ENCODE data around the gene STK32C. TPM values are rescaled to one million over a fixed set of nuclear protein-coding genes. Genes with fewer than 3 reads are reported as not detected.

STK32C gene
- polyA plus RNA-seq, 1 donor from 2014 or later = 23.2 TPM

DNA sequence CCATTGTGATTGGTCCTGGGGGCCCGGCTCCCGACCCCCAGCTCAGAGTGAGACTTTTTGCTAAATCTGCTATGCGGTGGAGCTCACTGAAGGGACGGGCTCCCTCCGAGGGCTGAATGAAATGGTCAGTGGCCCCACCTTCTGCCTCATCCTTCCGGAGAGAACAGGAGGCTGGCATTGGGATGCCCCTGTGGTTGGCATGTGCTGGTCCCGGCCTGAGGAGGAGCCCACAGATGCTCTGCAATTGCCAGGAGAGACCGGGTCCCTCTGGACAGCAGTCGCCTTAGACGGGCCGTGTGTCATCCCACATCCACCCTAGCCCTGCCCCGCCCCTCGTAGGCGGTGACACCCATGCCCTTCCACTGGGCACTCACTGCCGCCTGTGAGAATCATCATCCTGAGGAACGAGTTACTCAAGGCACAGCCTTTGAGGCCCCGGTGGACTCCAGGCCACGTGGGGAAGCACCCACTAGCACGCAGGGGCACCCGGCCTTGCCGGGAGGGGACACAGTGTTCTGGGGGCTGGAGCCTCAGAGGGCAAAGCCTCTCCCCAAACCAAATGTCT is 142.3 kb downstream of the STK32C start:
- H3K4me2 ChIP-seq (ENCODE audit: low read length) = no peak overlapping the region
- H3K27me3 ChIP-seq (ENCODE audit: insufficient read depth, low read depth, low read length) = no peaks in the 10 kb centered on the region
- H3K9ac ChIP-seq (ENCODE audit: low read length) = no peak overlapping the region
- no peaks in the 10 kb centered on the region for H3F3A ChIP-seq (ENCODE audit: insufficient read depth, low read length, poor library complexity, severe bottlenecking)
- no peaks in the 10 kb centered on the region for H4K20me1 ChIP-seq (ENCODE audit: insufficient read depth)
- no peak overlapping the region for H2AFZ ChIP-seq (ENCODE audit: low read depth, low read length)
- H3K9me2 ChIP-seq (ENCODE audit: insufficient read depth, low read length) = no peaks in the 10 kb centered on the region
- no peaks in the 10 kb centered on the region for H3K9me3 ChIP-seq (ENCODE audit: low read length)
- no peaks in the 10 kb centered on the region for H3K36me3 ChIP-seq (ENCODE audit: insufficient read depth, low read length)
- H3K4me3 ChIP-seq (ENCODE audit: low read length) = no peak overlapping the region
- H3K27ac ChIP-seq (ENCODE audit: low read length) = no peak overlapping the region
- H3K79me2 ChIP-seq (replicated peaks; ENCODE audit: insufficient read depth, low read length) = no peaks in the 10 kb centered on the region
- no peak for TF ChIP-seq EZH2 (IDR thresholded peaks at IDR 0.05; ENCODE audit: borderline replicate concordance, insufficient read depth, low read length, poor library complexity, severe bottlenecking)
- TF ChIP-seq, protein P1, sequence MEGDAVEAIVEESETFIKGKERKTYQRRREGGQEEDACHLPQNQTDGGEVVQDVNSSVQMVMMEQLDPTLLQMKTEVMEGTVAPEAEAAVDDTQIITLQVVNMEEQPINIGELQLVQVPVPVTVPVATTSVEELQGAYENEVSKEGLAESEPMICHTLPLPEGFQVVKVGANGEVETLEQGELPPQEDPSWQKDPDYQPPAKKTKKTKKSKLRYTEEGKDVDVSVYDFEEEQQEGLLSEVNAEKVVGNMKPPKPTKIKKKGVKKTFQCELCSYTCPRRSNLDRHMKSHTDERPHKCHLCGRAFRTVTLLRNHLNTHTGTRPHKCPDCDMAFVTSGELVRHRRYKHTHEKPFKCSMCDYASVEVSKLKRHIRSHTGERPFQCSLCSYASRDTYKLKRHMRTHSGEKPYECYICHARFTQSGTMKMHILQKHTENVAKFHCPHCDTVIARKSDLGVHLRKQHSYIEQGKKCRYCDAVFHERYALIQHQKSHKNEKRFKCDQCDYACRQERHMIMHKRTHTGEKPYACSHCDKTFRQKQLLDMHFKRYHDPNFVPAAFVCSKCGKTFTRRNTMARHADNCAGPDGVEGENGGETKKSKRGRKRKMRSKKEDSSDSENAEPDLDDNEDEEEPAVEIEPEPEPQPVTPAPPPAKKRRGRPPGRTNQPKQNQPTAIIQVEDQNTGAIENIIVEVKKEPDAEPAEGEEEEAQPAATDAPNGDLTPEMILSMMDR (IDR thresholded peaks at IDR 0.05; ENCODE audit: poor library complexity, severe bottlenecking) = no peak
- no peak for TF ChIP-seq POLR2AphosphoS5 (IDR thresholded peaks at IDR 0.05)
- no peak for TF ChIP-seq MXI1 (conservative IDR thresholded peaks at IDR 0.05; ENCODE audit: poor library complexity, severe bottlenecking)
- TF ChIP-seq RAD21 (conservative IDR thresholded peaks at IDR 0.05) = no peak
- TF ChIP-seq EP300 (conservative IDR thresholded peaks at IDR 0.05; ENCODE audit: poor library complexity, severe bottlenecking) = no peak

DNA sequence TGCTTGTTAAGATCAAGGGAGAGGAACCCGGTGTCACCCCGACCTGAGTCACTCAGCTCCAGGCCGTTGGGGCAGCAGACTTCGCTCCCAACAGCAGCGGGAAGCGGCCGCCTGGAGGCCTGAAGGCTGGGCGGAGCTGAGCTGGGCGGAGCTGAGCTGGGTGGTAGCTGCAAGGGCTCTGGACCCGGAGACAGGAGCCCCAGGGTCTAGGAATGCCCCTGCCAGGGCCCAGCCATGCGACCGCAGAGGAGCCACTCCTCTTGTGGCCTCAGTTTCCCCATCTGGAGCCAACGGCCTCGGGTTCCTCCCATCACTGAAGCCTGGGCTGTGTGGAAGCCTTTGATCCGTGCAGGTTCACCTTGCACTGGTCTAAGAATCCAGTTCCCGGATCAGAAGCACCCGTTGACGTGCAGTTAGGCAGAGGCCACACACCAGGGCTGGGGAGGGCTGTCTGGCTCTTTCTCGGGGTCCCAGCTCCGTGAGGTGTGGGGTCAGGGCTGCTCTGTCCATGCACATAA is 142.9 kb downstream of the STK32C start:
- no peaks in the 10 kb centered on the region for H3K27me3 ChIP-seq (ENCODE audit: insufficient read depth, low read depth, low read length)
- H3F3A ChIP-seq (ENCODE audit: insufficient read depth, low read length, poor library complexity, severe bottlenecking) = no peaks in the 10 kb centered on the region
- no peak overlapping the region for H3K4me3 ChIP-seq (ENCODE audit: low read length)
- H3K36me3 ChIP-seq (ENCODE audit: insufficient read depth, low read length) = no peaks in the 10 kb centered on the region
- H3K9me2 ChIP-seq (ENCODE audit: insufficient read depth, low read length) = no peaks in the 10 kb centered on the region
- H3K4me2 ChIP-seq (ENCODE audit: low read length) = no peak overlapping the region
- TF ChIP-seq EP300 (conservative IDR thresholded peaks at IDR 0.05; ENCODE audit: poor library complexity, severe bottlenecking) = no peak
- TF ChIP-seq POLR2AphosphoS5 (IDR thresholded peaks at IDR 0.05) = no peak
- TF ChIP-seq, protein P1 (IDR thresholded peaks at IDR 0.05; ENCODE audit: poor library complexity, severe bottlenecking) = no peak
- TF ChIP-seq, protein P2, sequence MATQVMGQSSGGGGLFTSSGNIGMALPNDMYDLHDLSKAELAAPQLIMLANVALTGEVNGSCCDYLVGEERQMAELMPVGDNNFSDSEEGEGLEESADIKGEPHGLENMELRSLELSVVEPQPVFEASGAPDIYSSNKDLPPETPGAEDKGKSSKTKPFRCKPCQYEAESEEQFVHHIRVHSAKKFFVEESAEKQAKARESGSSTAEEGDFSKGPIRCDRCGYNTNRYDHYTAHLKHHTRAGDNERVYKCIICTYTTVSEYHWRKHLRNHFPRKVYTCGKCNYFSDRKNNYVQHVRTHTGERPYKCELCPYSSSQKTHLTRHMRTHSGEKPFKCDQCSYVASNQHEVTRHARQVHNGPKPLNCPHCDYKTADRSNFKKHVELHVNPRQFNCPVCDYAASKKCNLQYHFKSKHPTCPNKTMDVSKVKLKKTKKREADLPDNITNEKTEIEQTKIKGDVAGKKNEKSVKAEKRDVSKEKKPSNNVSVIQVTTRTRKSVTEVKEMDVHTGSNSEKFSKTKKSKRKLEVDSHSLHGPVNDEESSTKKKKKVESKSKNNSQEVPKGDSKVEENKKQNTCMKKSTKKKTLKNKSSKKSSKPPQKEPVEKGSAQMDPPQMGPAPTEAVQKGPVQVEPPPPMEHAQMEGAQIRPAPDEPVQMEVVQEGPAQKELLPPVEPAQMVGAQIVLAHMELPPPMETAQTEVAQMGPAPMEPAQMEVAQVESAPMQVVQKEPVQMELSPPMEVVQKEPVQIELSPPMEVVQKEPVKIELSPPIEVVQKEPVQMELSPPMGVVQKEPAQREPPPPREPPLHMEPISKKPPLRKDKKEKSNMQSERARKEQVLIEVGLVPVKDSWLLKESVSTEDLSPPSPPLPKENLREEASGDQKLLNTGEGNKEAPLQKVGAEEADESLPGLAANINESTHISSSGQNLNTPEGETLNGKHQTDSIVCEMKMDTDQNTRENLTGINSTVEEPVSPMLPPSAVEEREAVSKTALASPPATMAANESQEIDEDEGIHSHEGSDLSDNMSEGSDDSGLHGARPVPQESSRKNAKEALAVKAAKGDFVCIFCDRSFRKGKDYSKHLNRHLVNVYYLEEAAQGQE (IDR thresholded peaks at IDR 0.05; ENCODE audit: borderline replicate concordance) = no peak
- TF ChIP-seq SMC3 (conservative IDR thresholded peaks at IDR 0.05; ENCODE audit: poor library complexity) = no peak
- no peak for TF ChIP-seq TAF1 (IDR thresholded peaks at IDR 0.05; ENCODE audit: low read depth)
- TF ChIP-seq MXI1 (conservative IDR thresholded peaks at IDR 0.05; ENCODE audit: poor library complexity, severe bottlenecking) = no peak
- no peak for TF ChIP-seq EZH2 (IDR thresholded peaks at IDR 0.05; ENCODE audit: borderline replicate concordance, insufficient read depth, low read length, poor library complexity, severe bottlenecking)
- no peak for TF ChIP-seq RAD21 (conservative IDR thresholded peaks at IDR 0.05)
- no peak overlapping the region for H3K9ac ChIP-seq (ENCODE audit: low read length)
- no peak overlapping the region for H2AFZ ChIP-seq (ENCODE audit: low read depth, low read length)
- no peaks in the 10 kb centered on the region for H3K9me3 ChIP-seq (ENCODE audit: low read length)
- H3K79me2 ChIP-seq (replicated peaks; ENCODE audit: insufficient read depth, low read length) = no peaks in the 10 kb centered on the region
- H4K20me1 ChIP-seq (ENCODE audit: insufficient read depth) = no peaks in the 10 kb centered on the region
- no peak overlapping the region for H3K27ac ChIP-seq (ENCODE audit: low read length)

All from neural cell (in vitro differentiated cells).